ENCODE results near the gene NID1. TPM values are rescaled to one million over a fixed set of nuclear protein-coding genes. Genes with fewer than 3 reads are reported as not detected.
"Not testable (repeated sequence)": the region's sequence is repeated elsewhere in the genome, so short reads cannot be mapped to it uniquely, and the experiment has no call there.

NID1 gene
- total RNA-seq, 1 donor from 2014 or later = 45.0 TPM

DNA sequence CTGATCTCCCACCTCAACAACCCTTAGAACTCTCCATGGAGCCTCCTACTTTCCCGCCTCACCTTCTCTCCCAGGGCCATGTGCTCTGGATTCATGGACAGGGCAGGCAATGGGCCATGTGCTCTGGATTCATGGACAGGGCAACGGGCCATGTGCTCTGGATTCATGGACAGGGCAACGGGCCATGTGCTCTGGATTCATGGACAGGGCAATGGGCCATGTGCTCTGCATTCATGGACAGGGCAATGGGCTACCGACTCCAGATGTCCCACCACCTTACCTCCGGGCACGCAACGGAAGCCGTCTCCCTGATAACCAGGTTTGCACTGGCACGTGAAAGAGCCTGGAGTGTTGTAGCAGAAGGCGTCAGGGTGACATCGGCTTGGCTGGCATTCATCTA, 53.2 kb downstream of the NID1 start:
- Mint-ChIP-seq H3K4me1 (peaks cover 4% of the 10 kb centered on the region), H3K27me3 (ENCODE audit: low read depth) (no peaks in the 10 kb centered on the region), H3K36me3 (no peaks in the 10 kb centered on the region), H3K27ac (no peak overlapping the region), H3K9me3 (no peaks in the 10 kb centered on the region), H3K4me3 (no peak overlapping the region)
- DNase-seq (ENCODE audit: low spot score in 2 of 2, unreplicated experiment in 2 of 2) = no peak
- TF ChIP-seq, protein P1, sequence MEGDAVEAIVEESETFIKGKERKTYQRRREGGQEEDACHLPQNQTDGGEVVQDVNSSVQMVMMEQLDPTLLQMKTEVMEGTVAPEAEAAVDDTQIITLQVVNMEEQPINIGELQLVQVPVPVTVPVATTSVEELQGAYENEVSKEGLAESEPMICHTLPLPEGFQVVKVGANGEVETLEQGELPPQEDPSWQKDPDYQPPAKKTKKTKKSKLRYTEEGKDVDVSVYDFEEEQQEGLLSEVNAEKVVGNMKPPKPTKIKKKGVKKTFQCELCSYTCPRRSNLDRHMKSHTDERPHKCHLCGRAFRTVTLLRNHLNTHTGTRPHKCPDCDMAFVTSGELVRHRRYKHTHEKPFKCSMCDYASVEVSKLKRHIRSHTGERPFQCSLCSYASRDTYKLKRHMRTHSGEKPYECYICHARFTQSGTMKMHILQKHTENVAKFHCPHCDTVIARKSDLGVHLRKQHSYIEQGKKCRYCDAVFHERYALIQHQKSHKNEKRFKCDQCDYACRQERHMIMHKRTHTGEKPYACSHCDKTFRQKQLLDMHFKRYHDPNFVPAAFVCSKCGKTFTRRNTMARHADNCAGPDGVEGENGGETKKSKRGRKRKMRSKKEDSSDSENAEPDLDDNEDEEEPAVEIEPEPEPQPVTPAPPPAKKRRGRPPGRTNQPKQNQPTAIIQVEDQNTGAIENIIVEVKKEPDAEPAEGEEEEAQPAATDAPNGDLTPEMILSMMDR (IDR thresholded peaks at IDR 0.05; ENCODE audit: unreplicated experiment) = no peak

DNA sequence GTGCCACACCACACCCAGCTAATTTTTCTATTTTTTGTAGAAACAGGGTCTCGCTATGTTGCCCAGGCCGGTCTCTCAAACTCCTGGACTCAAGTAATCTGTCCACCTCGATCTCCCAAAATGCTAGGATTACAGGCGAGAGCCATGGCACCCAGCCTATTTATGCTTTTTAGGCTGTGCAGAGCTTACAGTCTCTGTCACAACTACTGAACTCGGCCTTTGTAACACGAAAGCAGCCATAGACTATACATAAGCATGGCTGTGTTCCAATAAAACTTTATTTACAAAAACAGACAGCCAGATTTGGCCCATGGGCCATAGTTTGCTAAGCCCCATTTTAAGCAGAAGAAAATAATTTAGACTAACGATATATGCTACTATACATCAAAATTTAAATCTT, 54.4 kb downstream of the NID1 start:
- no peak overlapping the region for H3K4me3 Mint-ChIP-seq
- no peaks in the 10 kb centered on the region for H3K36me3 Mint-ChIP-seq
- H3K4me1 Mint-ChIP-seq = peaks cover 4% of the 10 kb centered on the region
- H3K27ac Mint-ChIP-seq = no peak overlapping the region
- TF ChIP-seq, protein P1 (IDR thresholded peaks at IDR 0.05; ENCODE audit: unreplicated experiment) = no peak
- no peak for DNase-seq (ENCODE audit: low spot score in 2 of 2, unreplicated experiment in 2 of 2)
- H3K27me3 Mint-ChIP-seq (ENCODE audit: low read depth) = no peaks in the 10 kb centered on the region
- no peaks in the 10 kb centered on the region for H3K9me3 Mint-ChIP-seq

DNA sequence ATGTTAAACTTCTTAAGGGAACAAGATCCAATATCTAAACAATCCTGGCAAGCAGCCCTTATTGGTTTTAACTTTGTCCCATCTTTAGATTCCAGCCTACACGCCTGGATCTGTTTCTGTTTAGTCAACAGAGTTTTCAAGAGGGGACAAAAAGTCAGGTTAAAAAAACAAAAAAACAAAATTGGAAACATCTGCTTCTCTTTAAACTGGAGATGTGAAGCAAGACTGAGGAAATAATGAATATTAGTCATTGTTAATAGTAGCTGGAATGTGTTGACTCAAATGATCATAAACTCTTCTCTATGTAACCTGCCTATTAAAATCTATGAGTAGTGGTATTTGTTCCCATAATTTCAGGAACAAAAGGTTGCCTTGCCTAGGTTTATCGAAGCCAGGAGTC, 55.0 kb downstream of the NID1 start:
- Mint-ChIP-seq H3K4me1 (peaks cover 4% of the 10 kb centered on the region), H3K4me3 (no peak overlapping the region), H3K27ac (peak overlapping the region; percentile 66), H3K36me3 (no peaks in the 10 kb centered on the region), H3K9me3 (no peaks in the 10 kb centered on the region), H3K27me3 (ENCODE audit: low read depth) (no peaks in the 10 kb centered on the region)
- DNase-seq (ENCODE audit: low spot score in 2 of 2, unreplicated experiment in 2 of 2) = no peak
- TF ChIP-seq, protein P1 (IDR thresholded peaks at IDR 0.05; ENCODE audit: unreplicated experiment) = no peak

- H3K36me3 Mint-ChIP-seq = no peaks in the 10 kb centered on the region
- H3K27ac Mint-ChIP-seq = peak overlapping the region; percentile 11
- H3K4me3 Mint-ChIP-seq = no peak overlapping the region
- no peaks in the 10 kb centered on the region for H3K27me3 Mint-ChIP-seq (ENCODE audit: low read depth)
- DNase-seq (ENCODE audit: low spot score in 2 of 2, unreplicated experiment in 2 of 2) = no peak
- TF ChIP-seq, protein P1 (IDR thresholded peaks at IDR 0.05; ENCODE audit: unreplicated experiment) = no peak
- peaks cover 4% of the 10 kb centered on the region for H3K4me1 Mint-ChIP-seq
- H3K9me3 Mint-ChIP-seq = no peaks in the 10 kb centered on the region
These were observed 55.7 kb downstream of the NID1 start for GRCh38 chr1:236009191-236009590.

DNA sequence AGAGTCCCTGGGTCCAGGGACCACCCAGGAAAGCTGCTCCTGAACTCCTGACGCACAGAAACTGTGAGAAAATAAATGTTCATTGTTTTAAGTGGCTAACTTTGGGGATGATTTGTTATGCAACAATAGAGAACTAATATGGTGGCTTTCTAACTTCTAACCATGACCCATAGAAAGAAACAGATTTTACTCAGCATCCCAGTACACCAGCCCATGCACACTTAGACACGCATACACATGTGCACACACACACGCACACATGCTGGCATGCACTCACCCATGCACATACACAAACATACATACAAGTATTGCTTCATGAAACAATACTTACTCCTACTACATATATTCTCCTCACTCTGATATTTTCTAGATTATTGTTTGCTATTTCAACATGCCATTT, 57.1 kb downstream of the NID1 start:
- TF ChIP-seq, protein P1 (IDR thresholded peaks at IDR 0.05; ENCODE audit: unreplicated experiment) = no peak
- Mint-ChIP-seq H3K4me1 (peaks cover 4% of the 10 kb centered on the region), H3K27me3 (ENCODE audit: low read depth) (no peaks in the 10 kb centered on the region), H3K27ac (no peak overlapping the region), H3K9me3 (no peaks in the 10 kb centered on the region), H3K4me3 (no peak overlapping the region), H3K36me3 (no peaks in the 10 kb centered on the region)
- no peak for DNase-seq (ENCODE audit: low spot score in 2 of 2, unreplicated experiment in 2 of 2)

DNA sequence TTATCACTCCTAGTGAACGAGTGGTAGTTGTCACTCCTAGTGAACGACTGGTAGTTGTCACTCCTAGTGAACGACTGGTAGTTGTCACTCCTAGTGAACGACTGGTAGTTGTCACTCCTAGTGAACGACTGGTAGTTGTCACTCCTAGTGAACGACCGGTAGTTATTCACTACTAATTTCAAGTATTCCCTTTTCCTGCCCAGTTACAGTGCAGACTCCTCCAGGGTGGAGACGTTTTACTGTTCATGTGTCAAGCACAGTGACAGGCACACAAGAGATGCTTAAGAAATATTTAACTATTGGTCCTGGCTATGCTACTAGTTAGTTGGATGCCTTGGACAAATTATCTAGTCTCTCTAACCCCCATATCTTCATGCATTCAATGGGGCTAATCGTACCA, 61.8 kb downstream of the NID1 start:
- not testable (repeated sequence) for H3K27ac Mint-ChIP-seq, H3K4me1 Mint-ChIP-seq

More for the DNA sequence above, 61.8 kb downstream of the NID1 start:
- H3K36me3 Mint-ChIP-seq; DNase-seq (ENCODE audit: low spot score in 2 of 2, unreplicated experiment in 2 of 2); H3K9me3 Mint-ChIP-seq; H3K4me3 Mint-ChIP-seq; H3K27me3 Mint-ChIP-seq (ENCODE audit: low read depth): not testable (repeated sequence)

Data from mesothelial cell of epicardium (in vitro differentiated cells).